PFSK-1 (cell line): ENCODE results near the gene MRPS2.

ENCODE experiments used
- POLR2AphosphoS5 ChIP-seq: IDR thresholded peaks from 2 replicates; pipeline ENCODE4 v1.6.1; 2012; ENCODE audit warnings: low read depth, mild to moderate bottlenecking, control low read depth, low read length, moderate library complexity
- REST ChIP-seq, 2 experiments: IDR thresholded peaks; 2 replicates each; pipeline versions ENCODE4 v1.6.1 to v1.8.0; 2011 to 2012; ENCODE audit warnings: low read depth in 2 of 2, low read length in 2 of 2, control low read depth in 1 of 2, inconsistent platforms in 1 of 2, mild to moderate bottlenecking in 1 of 2, moderate library complexity in 1 of 2; ENCODE audit not compliant: insufficient read depth in 1 of 2
- TAF1 ChIP-seq: IDR thresholded peaks from 2 replicates; pipeline ENCODE4 v1.6.1; 2012; ENCODE audit warnings: low read length, control low read depth, borderline replicate concordance; ENCODE audit not compliant: insufficient read depth

- TF ChIP-seq POLR2AphosphoS5 (no peak), REST (IDR thresholded peaks at IDR 0.05; ENCODE audit: insufficient read depth in 1 of 2, low read depth in 2 of 2, low read length in 2 of 2) (no peak), TAF1 (no peak)
Measured at GRCh38 chr9:135450956-135451355, 49.5 kb upstream of the MRPS2 start.
